Body of pancreas (tissue), 4 donors: ENCODE data around the gene CHAC1. TPM values are rescaled to one million over a fixed set of nuclear protein-coding genes. Genes with fewer than 3 reads are reported as not detected.

Experiments used
- ATAC-seq: fragments of 150-250 bp; one replicate; pipeline ENCODE4 v1.9.1; 2016
- DNase-seq, 4 donors: peaks; one replicate each; pipeline ENCODE4 v3.0.0-alpha.2; 2019
- H3K27ac ChIP-seq, 4 donors: fragments of 200-600 bp; sonication (generic); 1 replicate in 3 of 4; 2 replicates in 1 of 4; pipeline versions ENCODE4 v1.5.1 to v1.6.1; 2016 to 2019; ENCODE audit warnings: mild to moderate bottlenecking in 1 of 4, mixed read lengths in 1 of 4, moderate library complexity in 1 of 4
- H3K27me3 ChIP-seq, 2 donors: fragments of 200-600 bp; sonication (generic); one replicate each; pipeline ENCODE4 v1.6.0; 2016; ENCODE audit warnings: mild to moderate bottlenecking in 1 of 2
- H3K36me3 ChIP-seq, 2 donors: fragments of 200-600 bp; sonication (generic); replicated peaks in 1 of 2; 2 replicates each; pipeline ENCODE4 v1.5.1; 2016; ENCODE audit warnings: low read depth in 2 of 2; ENCODE audit not compliant: insufficient read depth in 1 of 2
- H3K4me1 ChIP-seq: fragments of 200-600 bp; sonication (generic); one replicate; pipeline ENCODE4 v1.6.0; 2016
- H3K4me3 ChIP-seq, 2 donors: fragments of 200-600 bp; sonication (generic); 1 replicate in 1 of 2; 2 replicates in 1 of 2; pipeline ENCODE4 v1.5.1; 2016 to 2019
- H3K9me3 ChIP-seq, 3 donors: fragments of 200-600 bp; sonication (generic); 1 replicate in 2 of 3; 2 replicates in 1 of 3; pipeline ENCODE4 v1.5.1; 2016
- POLR2A ChIP-seq, 3 donors: fragments of 450-650 bp; IDR thresholded peaks; one replicate each; pipeline ENCODE4 v1.6.1; 2016; ENCODE audit warnings: antibody characterized with exemption in 3 of 3, mild to moderate bottlenecking in 2 of 3
- WGBS, 2 donors: methylation state at CpG; one replicate each; pipeline ENCODE4 v1.1.5; 2017; 5-methylcytosine and 5-hydroxymethylcytosine counted together
- intact Hi-C: fragments of 100-400 bp; cut with DNase I; formaldehyde crosslinking; loops from one replicate; pipeline ENCODE4 v1.15.1; 2023
- total RNA-seq, 2 donors: library from RNA; depleted of rRNA; stranded (reverse); fragments of >200 nt; gene quantifications; one replicate each; pipeline ENCODE4 v1.1.0, GENCODE V29; 2016
- TF ChIP-seq, protein P1 (sequence below), 7 experiments: fragments of 450-650 bp in 4 of 7; fragments of 200-600 bp in 3 of 7; sonication (generic) in 3 of 7; IDR thresholded peaks; one replicate each; pipeline ENCODE4 v1.5.1; 2016 to 2019; ENCODE audit warnings: antibody characterized with exemption in 7 of 7

CHAC1 gene
- total RNA-seq, 2 donors from 2014 or later: 4.0 to 4.7 TPM

DNA sequence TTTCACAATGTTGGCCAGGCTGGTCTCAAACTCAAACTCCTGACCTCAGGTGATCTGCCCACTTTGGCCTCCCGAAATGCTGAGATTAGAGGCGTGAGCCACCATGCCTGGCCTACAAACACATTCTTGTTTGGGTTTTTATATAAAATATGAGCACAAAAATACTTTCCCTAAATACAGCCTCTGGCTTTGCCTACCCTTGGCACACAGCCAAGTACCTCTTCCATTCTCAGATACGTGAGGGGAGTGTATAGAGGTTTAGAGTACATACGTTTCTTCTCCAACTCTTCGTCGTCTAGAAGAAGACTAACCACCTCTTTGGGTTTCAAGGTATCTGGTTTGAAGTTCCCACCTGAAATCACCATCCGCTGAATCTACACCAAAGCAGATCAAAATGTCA is 33.5 kb downstream of the CHAC1 start:
- H3K36me3 ChIP-seq: peaks cover 14 to 39% of the 10 kb centered on the region in 2 donors
- no peak overlapping the region for H3K4me3 ChIP-seq
- H3K27ac ChIP-seq: no peak overlapping the region
- H3K4me1 ChIP-seq: no peaks in the 10 kb centered on the region
- H3K9me3 ChIP-seq: no peaks in the 10 kb centered on the region
- ATAC-seq: no peak
- WGBS, 2 donors: 91 to 92% methylated on average over 7 of the region's 7 CpGs
- intact Hi-C loops: no loop called here
- TF ChIP-seq POLR2A (IDR thresholded peaks at IDR 0.05): no peak
- TF ChIP-seq, protein P1, sequence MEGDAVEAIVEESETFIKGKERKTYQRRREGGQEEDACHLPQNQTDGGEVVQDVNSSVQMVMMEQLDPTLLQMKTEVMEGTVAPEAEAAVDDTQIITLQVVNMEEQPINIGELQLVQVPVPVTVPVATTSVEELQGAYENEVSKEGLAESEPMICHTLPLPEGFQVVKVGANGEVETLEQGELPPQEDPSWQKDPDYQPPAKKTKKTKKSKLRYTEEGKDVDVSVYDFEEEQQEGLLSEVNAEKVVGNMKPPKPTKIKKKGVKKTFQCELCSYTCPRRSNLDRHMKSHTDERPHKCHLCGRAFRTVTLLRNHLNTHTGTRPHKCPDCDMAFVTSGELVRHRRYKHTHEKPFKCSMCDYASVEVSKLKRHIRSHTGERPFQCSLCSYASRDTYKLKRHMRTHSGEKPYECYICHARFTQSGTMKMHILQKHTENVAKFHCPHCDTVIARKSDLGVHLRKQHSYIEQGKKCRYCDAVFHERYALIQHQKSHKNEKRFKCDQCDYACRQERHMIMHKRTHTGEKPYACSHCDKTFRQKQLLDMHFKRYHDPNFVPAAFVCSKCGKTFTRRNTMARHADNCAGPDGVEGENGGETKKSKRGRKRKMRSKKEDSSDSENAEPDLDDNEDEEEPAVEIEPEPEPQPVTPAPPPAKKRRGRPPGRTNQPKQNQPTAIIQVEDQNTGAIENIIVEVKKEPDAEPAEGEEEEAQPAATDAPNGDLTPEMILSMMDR (IDR thresholded peaks at IDR 0.05): no peak
- DNase-seq: no peak
- H3K27me3 ChIP-seq: no peaks in the 10 kb centered on the region

DNA sequence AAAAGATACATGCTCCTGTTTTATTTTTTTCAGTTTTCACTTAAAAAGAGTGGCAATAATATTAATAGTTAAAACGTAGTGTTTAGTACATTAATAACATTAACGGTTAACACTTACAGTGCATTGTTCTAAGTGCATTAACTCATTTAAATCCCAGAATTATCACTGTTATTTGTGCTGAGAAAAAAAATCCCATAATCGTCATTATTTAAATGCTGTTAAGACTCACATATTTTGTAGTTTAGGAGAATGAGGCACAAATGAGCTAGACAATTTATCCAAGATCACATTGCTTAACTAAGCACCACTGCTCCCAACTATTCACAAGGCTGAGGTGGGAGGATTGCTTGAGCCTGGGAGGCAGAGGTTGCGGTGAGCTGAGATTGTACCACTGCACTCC is 34.9 kb downstream of the CHAC1 start:
- WGBS, 2 donors: 87 to 91% methylated on average over 4 of the region's 4 CpGs
- TF ChIP-seq, protein P1 (IDR thresholded peaks at IDR 0.05): no peak
- no peak for TF ChIP-seq POLR2A (IDR thresholded peaks at IDR 0.05)
- ATAC-seq (no peak), DNase-seq (no peak)
- H3K27ac ChIP-seq: no peak overlapping the region
- no peak overlapping the region for H3K4me3 ChIP-seq
- no peaks in the 10 kb centered on the region for H3K27me3 ChIP-seq
- peaks cover 14 to 26% of the 10 kb centered on the region in 2 donors for H3K36me3 ChIP-seq
- H3K4me1 ChIP-seq: no peaks in the 10 kb centered on the region
- H3K9me3 ChIP-seq: no peaks in the 10 kb centered on the region
- intact Hi-C loops: no loop called here

- Histone ChIP-seq H3K4me3 (no peak overlapping the region), H3K36me3 (peaks cover 3 to 15% of the 10 kb centered on the region in 2 donors), H3K9me3 (no peaks in the 10 kb centered on the region), H3K4me1 (no peaks in the 10 kb centered on the region), H3K27ac (no peak overlapping the region), H3K27me3 (no peaks in the 10 kb centered on the region)
- TF ChIP-seq POLR2A (IDR thresholded peaks at IDR 0.05): no peak
- TF ChIP-seq, protein P1 (IDR thresholded peaks at IDR 0.05): no peak
- ATAC-seq (no peak), DNase-seq (no peak)
- intact Hi-C loops: no loop called here
These were observed 36.8 kb downstream of the CHAC1 start for GRCh38 chr15:40990080-40990479.

DNA sequence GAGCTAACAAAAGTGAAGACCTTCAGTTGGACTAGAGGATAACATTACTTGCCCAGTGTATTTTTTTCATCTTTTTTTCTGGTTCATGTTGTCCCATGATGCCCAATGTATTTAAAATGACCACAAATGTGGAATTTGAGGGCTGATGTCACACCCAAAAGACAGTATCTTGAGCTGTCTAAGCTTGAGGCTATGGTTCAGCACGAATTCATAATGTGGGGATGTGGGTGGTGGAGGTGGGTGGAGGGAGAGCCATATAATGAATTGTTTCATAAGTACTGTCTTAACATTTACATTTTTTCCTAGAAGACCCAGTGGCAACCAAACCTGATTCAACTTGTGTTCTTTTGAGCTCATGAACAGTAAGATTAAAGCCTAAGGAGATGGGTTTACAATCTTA is 37.5 kb downstream of the CHAC1 start:
- no peak for ATAC-seq
- H3K4me1 ChIP-seq: no peaks in the 10 kb centered on the region
- TF ChIP-seq, protein P1 (IDR thresholded peaks at IDR 0.05): no peak
- no peak for TF ChIP-seq POLR2A (IDR thresholded peaks at IDR 0.05)
- no peak overlapping the region for H3K4me3 ChIP-seq
- 0% methylated on average over 1 of the region's 1 CpG for WGBS, 2 donors
- H3K27me3 ChIP-seq: no peaks in the 10 kb centered on the region
- peaks cover 0 to 8% of the 10 kb centered on the region in 2 donors for H3K36me3 ChIP-seq
- H3K9me3 ChIP-seq: no peaks in the 10 kb centered on the region
- no peak overlapping the region for H3K27ac ChIP-seq
- DNase-seq: no peak
- intact Hi-C loops: no loop called here

- TF ChIP-seq POLR2A (IDR thresholded peaks at IDR 0.05): no peak
- TF ChIP-seq, protein P1 (IDR thresholded peaks at IDR 0.05): no peak
- intact Hi-C loops: no loop called here
- Histone ChIP-seq H3K27me3 (no peaks in the 10 kb centered on the region), H3K4me3 (no peak overlapping the region), H3K4me1 (no peaks in the 10 kb centered on the region), H3K9me3 (no peaks in the 10 kb centered on the region), H3K36me3 (peaks cover 0 to 11% of the 10 kb centered on the region in 2 donors), H3K27ac (no peak overlapping the region)
- 96 to 99% methylated on average over 3 of the region's 3 CpGs for WGBS, 2 donors
- no peak for DNase-seq
- ATAC-seq: no peak
These were observed 38.1 kb downstream of the CHAC1 start for GRCh38 chr15:40991355-40991754.
